Measurements from ENCODE around the gene TNS1. TPM values are rescaled to one million over a fixed set of nuclear protein-coding genes. Genes with fewer than 3 reads are reported as not detected.

Gene TNS1
- total and polyA plus RNA-seq, 10 of the 15 experiments (the other 5 are each of a cell fraction or from before 2014, with no cell fraction given): 0.05 to 0.44 TPM; not detected in 8

- ChIA-PET POLR2A (no interaction called here), RAD21 (ENCODE audit: unreplicated experiment) (no interaction called here)
- no peak for ATAC-seq
These were observed 95.5 kb downstream of the TNS1 start for GRCh38 chr2:217907266-217907665.

More at GRCh38 chr2:217907266-217907665, 95.5 kb downstream of the TNS1 start:
- TF ChIP-seq YY1 (IDR thresholded peaks at IDR 0.05; ENCODE audit: low read depth, low read length): no peak
- TF ChIP-seq SIN3A (IDR thresholded peaks at IDR 0.05; ENCODE audit: low read depth, low read length): no peak
- no peak for TF ChIP-seq ZNF24 (IDR thresholded peaks at IDR 0.05)
- no peak for TF ChIP-seq USF1 (IDR thresholded peaks at IDR 0.05; ENCODE audit: borderline replicate concordance, extremely low read length, insufficient read depth, low read depth, low read length)
- no peak for TF ChIP-seq GABPA (IDR thresholded peaks at IDR 0.05; ENCODE audit: low read depth)
- TF ChIP-seq CHD1 (IDR thresholded peaks at IDR 0.05; ENCODE audit: low read depth, low read length): no peak
- TF ChIP-seq YBX1 (IDR thresholded peaks at IDR 0.05): no peak
- no peak for TF ChIP-seq E2F4 (IDR thresholded peaks at IDR 0.05; ENCODE audit: low read depth, low read length)
- no peak for TF ChIP-seq NRF1 (conservative IDR thresholded peaks at IDR 0.05; ENCODE audit: low read depth, low read length)
- no peak for TF ChIP-seq IKZF1 (conservative IDR thresholded peaks at IDR 0.05)
- TF ChIP-seq ZNF622 (IDR thresholded peaks at IDR 0.05): no peak
- no peak for TF ChIP-seq CUX1 (IDR thresholded peaks at IDR 0.05; ENCODE audit: insufficient replicate concordance, low read depth, low read length)
- no peak for TF ChIP-seq BCLAF1 (IDR thresholded peaks at IDR 0.05)
- no peak overlapping the region for H2AFZ ChIP-seq (ENCODE audit: control insufficient read depth, low read depth, low read length)
- in situ Hi-C loops (cut with MboI): no loop called here
- H3K4me1 ChIP-seq (ENCODE audit: control insufficient read depth, insufficient read depth, low read length): no peaks in the 10 kb centered on the region
- no peak overlapping the region for H3K4me2 ChIP-seq (ENCODE audit: control insufficient read depth, insufficient read depth)
- no peaks in the 10 kb centered on the region for H3K79me2 ChIP-seq (ENCODE audit: control insufficient read depth, insufficient read depth, low read length)
- H3K36me3 ChIP-seq (ENCODE audit: control insufficient read depth in 2 of 2, insufficient read depth in 2 of 2, low read length in 1 of 2): no peaks in the 10 kb centered on the region
- peaks cover 8 to 10% of the 10 kb centered on the region in 2 experiments for H3K27me3 ChIP-seq (replicated peaks in 1 of 2; ENCODE audit: control insufficient read depth in 2 of 2, insufficient read depth in 2 of 2, low read length in 1 of 2)
- no peak overlapping the region for H3K27ac ChIP-seq (ENCODE audit: control insufficient read depth, insufficient read depth)
- BruUV-seq (replicated peaks): no TSS peak
- H3K9me3 ChIP-seq (replicated peaks; ENCODE audit: control insufficient read depth, insufficient read depth, low read length): no peaks in the 10 kb centered on the region; the same call in 2 of the 3 replicates
- intact Hi-C loops (cut with micrococcal nuclease; ENCODE audit: unreplicated experiment): no loop called here
- no peak overlapping the region for H3K9ac ChIP-seq (ENCODE audit: control insufficient read depth, insufficient read depth, low read length)
- ChIA-PET CTCF (no interaction called here), SMC1A (ENCODE audit: uncharacterized antibody, unreplicated experiment) (no interaction called here)
- no peak for FAIRE-seq
- no peak for DNase-seq (ENCODE audit: low read depth, low spot score)
- WGBS (ENCODE audit: insufficient coverage, insufficient replicate concordance, low lambda C conversion rate, missing lambda C conversion rate): 86% methylated on average over 3 of the region's 3 CpGs
- no peaks in the 10 kb centered on the region for H4K20me1 ChIP-seq (ENCODE audit: control insufficient read depth, insufficient read depth)
- H3K4me3 ChIP-seq: no peak overlapping the region
